ENCODE data around the gene CASP8AP2. TPM values are rescaled to one million over a fixed set of nuclear protein-coding genes. Genes with fewer than 3 reads are reported as not detected.
"Not testable (repeated sequence)": the region's sequence is repeated elsewhere in the genome, so short reads cannot be mapped to it uniquely, and the experiment has no call there.

The CASP8AP2 gene
- polyA plus RNA-seq, 3 donors, result 3.5 to 10.5 (median 7.4) TPM

DNA sequence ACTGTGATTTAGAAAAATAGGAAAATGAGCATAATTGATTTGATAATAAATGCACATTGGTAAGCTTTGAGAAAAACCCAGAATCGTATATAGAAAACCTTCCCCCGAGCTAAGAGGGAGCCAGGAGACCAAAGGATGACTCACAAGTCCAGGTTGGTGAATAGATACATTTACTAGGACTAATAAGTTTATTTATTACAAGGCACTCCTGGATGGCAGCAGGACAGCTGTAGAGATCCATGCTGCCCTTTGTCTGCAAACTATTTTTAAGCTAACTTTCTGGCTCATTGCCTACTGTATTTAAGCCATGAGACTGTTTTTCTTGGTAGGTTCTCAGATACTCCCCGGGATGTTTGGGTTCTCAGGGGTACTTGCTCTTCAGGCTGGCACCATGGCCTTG is 13.4 kb downstream of the CASP8AP2 start:
- H3K9ac ChIP-seq (ENCODE audit: insufficient read depth, low read length, poor library complexity, severe bottlenecking), result no peak overlapping the region
- no peaks in the 10 kb centered on the region for H3K9me3 ChIP-seq (replicated peaks in 1 of 2; ENCODE audit: control insufficient read depth in 1 of 2, insufficient read depth in 1 of 2, low read length in 2 of 2)
- no peak overlapping the region for H3K4me3 Mint-ChIP-seq
- 100% methylated on average over 1 of the region's 3 CpGs for WGBS (ENCODE audit: insufficient coverage)
- H3K36me3 Mint-ChIP-seq, result peaks cover 16 to 44% of the 10 kb centered on the region in 2 donors
- DNase-seq, result no peak
- no peak overlapping the region for H2AFZ ChIP-seq (ENCODE audit: insufficient read depth, low read depth, low read length, poor library complexity, severe bottlenecking)
- H3K27ac ChIP-seq (ENCODE audit: low read depth in 1 of 2, low read length in 2 of 2), result no peak overlapping the region
- H3K27me3 Mint-ChIP-seq (ENCODE audit: low read depth in 3 of 3), result no peaks in the 10 kb centered on the region
- TF ChIP-seq, protein P1, sequence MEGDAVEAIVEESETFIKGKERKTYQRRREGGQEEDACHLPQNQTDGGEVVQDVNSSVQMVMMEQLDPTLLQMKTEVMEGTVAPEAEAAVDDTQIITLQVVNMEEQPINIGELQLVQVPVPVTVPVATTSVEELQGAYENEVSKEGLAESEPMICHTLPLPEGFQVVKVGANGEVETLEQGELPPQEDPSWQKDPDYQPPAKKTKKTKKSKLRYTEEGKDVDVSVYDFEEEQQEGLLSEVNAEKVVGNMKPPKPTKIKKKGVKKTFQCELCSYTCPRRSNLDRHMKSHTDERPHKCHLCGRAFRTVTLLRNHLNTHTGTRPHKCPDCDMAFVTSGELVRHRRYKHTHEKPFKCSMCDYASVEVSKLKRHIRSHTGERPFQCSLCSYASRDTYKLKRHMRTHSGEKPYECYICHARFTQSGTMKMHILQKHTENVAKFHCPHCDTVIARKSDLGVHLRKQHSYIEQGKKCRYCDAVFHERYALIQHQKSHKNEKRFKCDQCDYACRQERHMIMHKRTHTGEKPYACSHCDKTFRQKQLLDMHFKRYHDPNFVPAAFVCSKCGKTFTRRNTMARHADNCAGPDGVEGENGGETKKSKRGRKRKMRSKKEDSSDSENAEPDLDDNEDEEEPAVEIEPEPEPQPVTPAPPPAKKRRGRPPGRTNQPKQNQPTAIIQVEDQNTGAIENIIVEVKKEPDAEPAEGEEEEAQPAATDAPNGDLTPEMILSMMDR (IDR thresholded peaks at IDR 0.05), result no peak
- H3K4me1 Mint-ChIP-seq, result peaks cover 5% of the 10 kb centered on the region
- intact Hi-C loops (cut with micrococcal nuclease), result no loop called here
- H3K27ac Mint-ChIP-seq, result peak overlapping the region in 2 of 7 donors; percentile 31 to 41
- H3K4me1 ChIP-seq (ENCODE audit: control insufficient read depth in 1 of 2, insufficient read depth in 2 of 2, low read length in 2 of 2), result peaks cover 5 to 6% of the 10 kb centered on the region in 2 donors
- peaks cover 0 to 1% (median 0%) of the 10 kb centered on the region in 7 donors for H3K9me3 Mint-ChIP-seq
- H4K20me1 ChIP-seq (ENCODE audit: insufficient read depth, low read length), result peaks cover 11% of the 10 kb centered on the region
- no peak overlapping the region for H3K4me3 ChIP-seq (replicated peaks in 1 of 3; ENCODE audit: low read depth in 2 of 3, low read length in 3 of 3)
- H3K36me3 ChIP-seq (replicated peaks in 1 of 2; ENCODE audit: control insufficient read depth in 1 of 2, insufficient read depth in 2 of 2, low read length in 2 of 2), result peaks cover 9 to 41% of the 10 kb centered on the region in 2 donors
- H3K4me2 ChIP-seq (replicated peaks; ENCODE audit: extremely low read depth, low read length, poor library complexity, severe bottlenecking), result no peak overlapping the region
- H3K27me3 ChIP-seq (ENCODE audit: control insufficient read depth in 2 of 2, insufficient read depth in 2 of 2, low read length in 2 of 2), result no peaks in the 10 kb centered on the region
- peaks cover 66% of the 10 kb centered on the region for H3K79me2 ChIP-seq (ENCODE audit: insufficient read depth, low read length)

DNA sequence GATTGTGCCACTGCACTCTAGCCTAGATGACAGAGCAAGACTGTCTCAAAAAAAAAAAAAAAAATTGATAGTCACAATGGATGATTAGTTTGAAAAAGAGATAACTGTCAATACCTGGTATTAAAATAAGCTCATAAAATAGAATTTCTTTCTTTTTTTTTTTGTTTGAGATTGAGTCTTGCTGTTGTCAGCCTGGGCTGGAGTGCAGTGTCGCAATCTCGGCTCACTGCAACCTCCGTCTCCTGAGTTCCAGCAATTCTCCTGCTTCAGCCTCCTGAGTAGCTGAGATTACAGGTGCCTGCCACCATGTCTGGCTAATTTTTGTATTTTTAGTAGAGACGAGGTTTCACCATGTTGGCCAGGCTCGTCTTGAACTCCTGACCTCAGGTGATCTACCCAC is 17.8 kb downstream of the CASP8AP2 start:
- H3K27me3 ChIP-seq (ENCODE audit: control insufficient read depth in 2 of 2, insufficient read depth in 2 of 2, low read length in 2 of 2); H3K9me3 Mint-ChIP-seq; H3K4me3 Mint-ChIP-seq; H4K20me1 ChIP-seq (ENCODE audit: insufficient read depth, low read length); H3K27ac Mint-ChIP-seq; H3K9ac ChIP-seq (ENCODE audit: insufficient read depth, low read length, poor library complexity, severe bottlenecking); H3K9me3 ChIP-seq (replicated peaks in 1 of 2; ENCODE audit: control insufficient read depth in 1 of 2, insufficient read depth in 1 of 2, low read length in 2 of 2); H3K4me1 ChIP-seq (ENCODE audit: control insufficient read depth in 1 of 2, insufficient read depth in 2 of 2, low read length in 2 of 2); H3K27ac ChIP-seq (ENCODE audit: low read depth in 1 of 2, low read length in 2 of 2); H3K4me2 ChIP-seq (replicated peaks; ENCODE audit: extremely low read depth, low read length, poor library complexity, severe bottlenecking); DNase-seq; H3K27me3 Mint-ChIP-seq (ENCODE audit: low read depth in 3 of 3); H3K4me3 ChIP-seq (replicated peaks in 1 of 3; ENCODE audit: low read depth in 2 of 3, low read length in 3 of 3); intact Hi-C loops (cut with micrococcal nuclease); H2AFZ ChIP-seq (ENCODE audit: insufficient read depth, low read depth, low read length, poor library complexity, severe bottlenecking); H3K4me1 Mint-ChIP-seq: not testable (repeated sequence)
- H3K79me2 ChIP-seq (ENCODE audit: insufficient read depth, low read length), result peaks cover 22% of the 10 kb centered on the region
- H3K36me3 Mint-ChIP-seq, result peaks cover 37 to 62% of the 10 kb centered on the region in 2 donors
- peaks cover 26 to 64% of the 10 kb centered on the region in 2 donors for H3K36me3 ChIP-seq (replicated peaks in 1 of 2; ENCODE audit: control insufficient read depth in 1 of 2, insufficient read depth in 2 of 2, low read length in 2 of 2)
- no CpG with 5 or more reads among the region's 5 CpGs for WGBS (ENCODE audit: insufficient coverage)
